Activated naive CD4-positive, alpha-beta T cell treated with Interleukin-2 at 50 U/mL for 16 hours (primary cell): Measurements from ENCODE around the gene OR51B2.
"Not testable (repeated sequence)": the region's sequence is repeated elsewhere in the genome, so short reads cannot be mapped to it uniquely, and the experiment has no call there.

ENCODE experiments used
- DNase-seq: peaks from one replicate; pipeline ENCODE4 v3.0.0-alpha.2; 2020

The OR51B2 gene, protein sequence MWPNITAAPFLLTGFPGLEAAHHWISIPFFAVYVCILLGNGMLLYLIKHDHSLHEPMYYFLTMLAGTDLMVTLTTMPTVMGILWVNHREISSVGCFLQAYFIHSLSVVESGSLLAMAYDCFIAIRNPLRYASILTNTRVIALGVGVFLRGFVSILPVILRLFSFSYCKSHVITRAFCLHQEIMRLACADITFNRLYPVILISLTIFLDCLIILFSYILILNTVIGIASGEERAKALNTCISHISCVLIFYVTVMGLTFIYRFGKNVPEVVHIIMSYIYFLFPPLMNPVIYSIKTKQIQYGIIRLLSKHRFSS

GRCh38 chr11:5324197-5324596 lies at the start of gene OR51B2:
OR51B2 (minus strand) TSS chr11:5324297; CDS start chr11:5324297, 0 bp downstream.
- no peak for DNase-seq

DNA sequence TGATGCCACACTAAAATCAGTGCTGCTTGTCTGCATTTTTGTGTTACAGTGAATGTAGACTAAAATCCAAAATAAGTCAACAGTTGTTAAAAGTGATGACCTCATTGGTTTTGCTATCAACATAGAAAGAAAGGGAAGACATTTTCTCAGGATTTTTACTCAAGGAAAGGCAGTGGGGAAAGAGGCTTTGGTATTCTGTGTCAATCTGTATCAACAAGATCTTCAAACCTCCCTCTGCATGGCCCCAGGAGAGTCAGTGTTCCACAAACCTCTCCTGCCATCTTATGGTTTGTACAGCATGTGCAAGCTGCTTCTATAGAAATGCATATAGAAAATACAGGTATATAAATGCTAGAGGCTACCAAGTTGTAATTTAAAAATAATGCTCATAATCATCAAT lies 45.7 kb upstream of the OR51B2 start:
- no peak for DNase-seq

DNA sequence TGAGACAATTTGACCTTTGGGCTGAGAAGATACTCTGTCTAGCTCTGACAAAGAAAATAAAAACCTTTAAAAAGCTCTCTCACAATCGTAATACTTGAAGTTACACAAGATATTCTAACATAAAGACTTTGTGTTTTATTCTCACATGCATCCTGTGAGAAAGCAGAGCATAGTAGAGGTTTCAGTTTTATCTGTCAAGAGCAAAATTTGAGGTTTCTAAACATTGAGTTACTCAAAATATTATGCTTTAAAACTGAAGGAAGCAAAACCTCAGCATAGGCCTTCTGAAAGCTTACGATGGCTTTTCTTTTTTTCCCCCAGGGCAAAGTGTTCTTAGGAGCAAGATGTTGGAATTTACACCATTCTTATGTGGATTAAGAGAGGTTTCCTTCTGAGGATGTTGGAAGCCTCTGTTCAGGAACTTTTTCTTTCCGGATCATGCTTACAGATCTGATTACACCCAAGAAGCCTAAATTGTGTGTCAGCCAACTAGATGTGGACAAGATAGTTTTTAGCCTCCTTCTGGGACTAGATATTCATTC lies 44.5 kb upstream of the OR51B2 start:
- DNase-seq, result no peak

DNA sequence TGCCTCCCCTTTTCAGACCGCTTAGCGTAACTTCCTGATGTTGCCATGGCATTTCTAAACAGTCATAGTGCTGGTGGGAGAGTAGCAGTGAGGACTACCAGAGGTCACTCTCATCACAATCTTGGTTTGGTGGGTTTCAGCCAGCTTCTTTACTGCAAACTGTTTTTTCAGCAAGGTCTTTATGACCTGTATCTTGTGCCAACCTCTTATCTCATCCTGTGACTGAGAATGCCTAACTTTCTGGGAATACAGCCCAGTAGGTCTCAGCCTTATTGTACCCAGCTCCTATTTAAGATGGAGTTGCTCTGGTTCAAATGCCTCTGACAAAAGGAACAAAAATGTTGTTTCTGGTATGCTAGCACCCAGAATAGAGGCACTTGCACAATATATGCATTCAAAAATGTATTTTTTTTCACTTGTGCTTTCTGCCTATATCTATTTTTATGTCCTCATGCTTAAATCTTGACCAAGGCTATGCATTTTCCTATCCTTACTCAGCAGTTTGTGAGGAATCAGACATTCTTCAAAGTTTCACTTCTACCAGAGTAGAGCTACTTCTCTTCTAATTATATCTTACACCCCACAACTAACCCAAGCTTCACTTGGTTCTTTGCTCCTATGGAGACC lies 43.5 kb upstream of the OR51B2 start:
- DNase-seq, result no peak

- no peak for DNase-seq
Observed at GRCh38 chr11:5366856-5367255, 42.8 kb upstream of the OR51B2 start.

DNA sequence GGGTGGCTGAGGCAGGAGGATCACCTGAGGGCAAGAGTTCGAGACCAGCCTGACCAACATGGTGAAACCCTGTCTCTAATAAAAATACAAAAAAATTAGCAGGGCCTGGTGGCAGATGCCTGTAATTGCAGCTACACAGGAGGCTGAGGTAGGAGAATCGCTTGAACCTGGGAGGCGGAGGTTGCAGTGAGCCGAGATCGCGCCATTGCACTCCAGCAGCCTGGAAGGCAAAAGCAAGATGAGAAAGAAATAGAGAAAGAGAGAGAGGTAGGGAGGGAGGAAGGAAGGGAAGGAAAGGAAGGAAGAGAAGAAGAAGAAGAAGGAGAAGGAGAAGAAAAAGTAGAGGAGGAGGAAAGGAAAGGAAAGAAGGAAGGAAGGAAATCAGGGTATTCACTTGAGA lies 42.3 kb upstream of the OR51B2 start:
- DNase-seq, result not testable (repeated sequence)

GRCh38 chr11:5364214-5364613 lies 40.1 kb upstream of the OR51B2 start:
- DNase-seq, result no peak

DNA sequence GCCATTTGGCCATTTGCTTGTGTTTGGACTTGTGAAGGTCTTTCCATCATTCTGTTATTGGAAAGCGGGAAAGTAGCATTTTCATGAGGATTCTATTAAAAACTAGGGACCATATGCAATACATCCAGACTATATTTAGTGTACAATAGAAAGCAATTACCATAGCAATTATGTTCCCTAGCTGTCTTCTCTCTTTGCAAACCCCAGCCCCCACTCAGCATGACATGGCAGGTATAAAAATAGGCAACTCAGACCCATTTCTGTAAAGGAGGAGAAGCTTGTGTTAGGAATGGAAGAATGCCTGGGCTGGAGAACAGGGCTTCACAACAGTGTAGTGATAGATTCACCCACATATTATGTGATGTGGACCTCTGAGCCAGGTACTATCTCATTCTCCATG lies 39.6 kb upstream of the OR51B2 start:
- no peak for DNase-seq

- no peak for DNase-seq
Observed at GRCh38 chr11:5362017-5362625, 38.0 kb upstream of the OR51B2 start.

GRCh38 chr11:5356031-5356430 lies 31.9 kb upstream of the OR51B2 start:
- not testable (repeated sequence) for DNase-seq

DNA sequence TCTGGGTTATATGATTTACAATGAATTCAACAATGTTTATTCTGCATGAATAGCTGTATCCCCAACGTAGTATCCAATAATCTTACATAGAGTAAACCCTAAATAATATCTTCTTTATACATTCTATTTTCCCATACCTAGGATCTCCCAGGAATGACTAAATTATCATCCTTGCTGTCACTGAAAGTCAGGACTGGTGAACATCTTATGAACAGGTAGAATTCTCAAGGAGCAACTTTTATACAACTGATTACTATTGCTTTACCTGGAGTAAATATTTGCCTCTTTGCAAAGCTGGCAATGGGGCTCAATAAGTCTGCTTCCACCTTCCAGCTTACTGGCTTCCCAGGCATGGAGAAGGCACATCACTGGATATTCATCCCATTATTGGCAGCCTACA lies 27.1 kb upstream of the OR51B2 start, which contains the start of gene OR51B6:
Gene OR51B6 (plus strand): TSS at position 301 of the 400 bp plus-strand sequence. CDS start 0 bp downstream, at position 301.
- DNase-seq, result no peak

- DNase-seq, result no peak
Observed at GRCh38 chr11:5349550-5349949, 25.5 kb upstream of the OR51B2 start.

- DNase-seq, result no peak
Observed at GRCh38 chr11:5348551-5349194, 24.6 kb upstream of the OR51B2 start.

DNA sequence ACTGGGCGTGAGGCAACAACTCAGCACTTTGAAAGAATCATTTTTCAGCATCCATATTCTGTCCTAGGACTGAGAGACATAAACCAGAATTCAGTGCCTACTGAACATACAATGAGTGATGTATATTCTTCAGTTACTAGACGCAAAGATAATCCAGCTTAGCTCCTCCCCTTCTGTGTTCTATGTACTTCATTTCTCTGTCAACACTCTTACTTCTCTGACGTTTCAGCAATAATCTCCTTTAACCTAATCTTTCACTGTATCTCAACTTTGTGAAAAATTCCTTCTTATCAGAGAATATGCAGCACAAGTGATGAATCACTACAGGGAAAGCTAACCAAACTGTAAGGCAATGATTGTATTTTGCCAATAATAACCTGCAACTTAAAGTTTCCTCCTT lies 21.7 kb upstream of the OR51B2 start:
- DNase-seq, result no peak

DNA sequence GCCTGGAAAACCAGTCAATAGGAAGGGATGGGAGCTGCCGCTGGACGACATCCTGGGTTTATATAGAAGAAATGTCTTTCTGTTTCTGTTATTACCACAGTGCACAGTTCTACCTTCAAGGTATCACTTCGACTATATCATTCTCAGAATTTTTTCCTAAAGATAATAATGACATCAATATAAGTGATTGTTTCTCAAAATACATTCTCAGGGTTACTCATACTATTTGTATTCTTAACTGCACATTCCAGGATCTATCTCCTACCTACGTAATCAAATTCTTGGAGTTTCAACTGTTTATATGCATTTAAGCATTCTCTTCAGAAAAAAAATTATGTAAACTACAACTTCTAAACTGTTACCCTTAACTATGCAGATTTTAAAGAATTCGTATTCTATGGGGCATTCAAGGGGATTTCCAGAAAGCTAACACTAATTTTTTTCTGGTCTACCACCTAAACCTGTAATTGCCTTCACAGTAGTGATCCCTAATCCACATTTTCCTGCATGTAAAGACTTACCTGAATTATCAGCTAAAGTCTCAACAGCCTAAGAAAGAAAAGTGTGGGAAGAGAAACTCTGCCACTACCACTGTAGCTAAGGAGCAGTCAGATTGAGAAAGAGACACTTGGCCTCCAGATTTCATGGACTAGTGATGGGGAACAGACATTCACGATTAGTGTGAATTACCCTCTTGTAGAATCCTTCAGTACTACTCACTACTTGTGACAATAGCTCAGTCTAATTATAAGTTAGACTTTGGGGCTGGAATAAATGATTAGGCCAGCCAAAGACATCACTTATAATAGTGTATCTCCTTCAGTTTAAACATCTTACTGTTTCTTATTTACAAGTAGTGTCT lies 19.6 kb upstream of the OR51B2 start, which contains the start of gene OR51B5:
Gene OR51B5 (minus strand): TSS at position 51 of the 862 bp plus-strand sequence. CDS start 0 bp downstream, at position 51.
- DNase-seq, result no peak

- DNase-seq, result no peak
Observed at GRCh38 chr11:5339771-5340322, 15.8 kb upstream of the OR51B2 start.

- DNase-seq, result not testable (repeated sequence)
Observed at GRCh38 chr11:5337253-5337652, 13.2 kb upstream of the OR51B2 start.

- no peak for DNase-seq
Observed at GRCh38 chr11:5336331-5336730, 12.2 kb upstream of the OR51B2 start.

- DNase-seq, result no peak
Observed at GRCh38 chr11:5335170-5335569, 11.1 kb upstream of the OR51B2 start.

GRCh38 chr11:5317292-5317691 lies 6.8 kb downstream of the OR51B2 start:
- DNase-seq, result no peak

- not testable (repeated sequence) for DNase-seq
Observed at GRCh38 chr11:5313326-5314023, 10.6 kb downstream of the OR51B2 start.
